ENCODE measurements around the gene WNK4. TPM values are rescaled to one million over a fixed set of nuclear protein-coding genes. Genes with fewer than 3 reads are reported as not detected.

WNK4 gene
- total and polyA plus RNA-seq, 10 of the 15 experiments (the other 5 are each of a cell fraction or from before 2014, with no cell fraction given): 0.06 to 0.29 (median 0.13) TPM; not detected in 5

DNA sequence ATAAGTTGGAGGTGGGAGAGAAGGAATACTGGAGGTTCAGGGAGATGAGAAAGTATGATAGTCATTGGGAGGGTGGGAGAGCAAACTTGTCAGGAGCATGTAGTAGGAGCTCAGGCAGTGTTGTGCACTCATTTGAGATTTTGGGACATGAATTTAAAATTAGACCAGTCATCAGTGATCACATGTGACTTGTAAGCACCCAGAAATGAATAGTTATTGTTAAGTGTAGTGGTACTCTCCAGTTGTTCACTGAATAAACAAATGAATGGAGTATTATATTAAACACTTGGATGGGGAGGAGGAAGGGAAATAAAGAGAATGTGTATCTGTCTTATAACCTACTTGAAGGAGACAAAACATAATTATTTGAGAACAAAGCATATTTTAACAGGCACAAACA is 50.6 kb downstream of the WNK4 start:
- peaks cover 5% of the 10 kb centered on the region; the same call in 1 of the 2 replicates for H3K4me1 ChIP-seq (ENCODE audit: control insufficient read depth, insufficient read depth, low read length)
- H3K9ac ChIP-seq (ENCODE audit: control insufficient read depth, insufficient read depth, low read length): no peak overlapping the region
- no peaks in the 10 kb centered on the region for H4K20me1 ChIP-seq (ENCODE audit: control insufficient read depth, insufficient read depth)
- ChIA-PET POLR2A (interaction anchor here (0.5 kb wide), 2 partner anchors 302 to 477 kb away, joined by 4 to 7 read pairs; no protein-coding TSS in a partner anchor), SMC1A (ENCODE audit: uncharacterized antibody, unreplicated experiment) (no interaction called here), RAD21 (ENCODE audit: unreplicated experiment) (interaction anchor here (1.0 kb wide), 1 partner anchor 167 kb away, joined by 3 read pairs; the partner anchor contains the start of gene RPL27), CTCF (interaction anchor here (1.2 to 6.8 kb wide), 3 partner anchors 9 to 167 kb away, joined by 3 to 81 read pairs (median 5); partner anchors contain the start of genes BECN1 and RPL27)
- TF ChIP-seq, protein P1, sequence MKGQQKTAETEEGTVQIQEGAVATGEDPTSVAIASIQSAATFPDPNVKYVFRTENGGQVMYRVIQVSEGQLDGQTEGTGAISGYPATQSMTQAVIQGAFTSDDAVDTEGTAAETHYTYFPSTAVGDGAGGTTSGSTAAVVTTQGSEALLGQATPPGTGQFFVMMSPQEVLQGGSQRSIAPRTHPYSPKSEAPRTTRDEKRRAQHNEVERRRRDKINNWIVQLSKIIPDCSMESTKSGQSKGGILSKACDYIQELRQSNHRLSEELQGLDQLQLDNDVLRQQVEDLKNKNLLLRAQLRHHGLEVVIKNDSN (IDR thresholded peaks at IDR 0.05; ENCODE audit: borderline replicate concordance, extremely low read length, insufficient read depth, low read depth, low read length): no peak
- no peak for TF ChIP-seq MEF2A (IDR thresholded peaks at IDR 0.05; ENCODE audit: insufficient read depth, low read depth, low read length)
- no peak overlapping the region for H2AFZ ChIP-seq (ENCODE audit: control insufficient read depth, low read depth, low read length)
- H3K9me3 ChIP-seq (replicated peaks; ENCODE audit: control insufficient read depth, insufficient read depth, low read length): no peaks in the 10 kb centered on the region; the same call in 2 of the 3 replicates
- no peak for DNase-seq (ENCODE audit: low read depth, low spot score)
- no peak for FAIRE-seq
- H3K27me3 ChIP-seq (replicated peaks in 1 of 2; ENCODE audit: control insufficient read depth in 2 of 2, insufficient read depth in 2 of 2, low read length in 1 of 2): no peaks in the 10 kb centered on the region
- H3K36me3 ChIP-seq (ENCODE audit: control insufficient read depth in 2 of 2, insufficient read depth in 2 of 2, low read length in 1 of 2): peaks cover 0 to 4% of the 10 kb centered on the region in 2 experiments; a peak in 1 of 4 replicates
- ATAC-seq: no peak
- H3K4me2 ChIP-seq (ENCODE audit: control insufficient read depth, insufficient read depth): no peak overlapping the region
- intact Hi-C loops (cut with micrococcal nuclease; ENCODE audit: unreplicated experiment) (no loop called here), in situ Hi-C loops (cut with MboI) (no loop called here)
- BruUV-seq (replicated peaks): no TSS peak
- H3K4me3 ChIP-seq: no peak overlapping the region
- peaks cover 30% of the 10 kb centered on the region for H3K79me2 ChIP-seq (ENCODE audit: control insufficient read depth, insufficient read depth, low read length)
- no peak overlapping the region for H3K27ac ChIP-seq (ENCODE audit: control insufficient read depth, insufficient read depth)

DNA sequence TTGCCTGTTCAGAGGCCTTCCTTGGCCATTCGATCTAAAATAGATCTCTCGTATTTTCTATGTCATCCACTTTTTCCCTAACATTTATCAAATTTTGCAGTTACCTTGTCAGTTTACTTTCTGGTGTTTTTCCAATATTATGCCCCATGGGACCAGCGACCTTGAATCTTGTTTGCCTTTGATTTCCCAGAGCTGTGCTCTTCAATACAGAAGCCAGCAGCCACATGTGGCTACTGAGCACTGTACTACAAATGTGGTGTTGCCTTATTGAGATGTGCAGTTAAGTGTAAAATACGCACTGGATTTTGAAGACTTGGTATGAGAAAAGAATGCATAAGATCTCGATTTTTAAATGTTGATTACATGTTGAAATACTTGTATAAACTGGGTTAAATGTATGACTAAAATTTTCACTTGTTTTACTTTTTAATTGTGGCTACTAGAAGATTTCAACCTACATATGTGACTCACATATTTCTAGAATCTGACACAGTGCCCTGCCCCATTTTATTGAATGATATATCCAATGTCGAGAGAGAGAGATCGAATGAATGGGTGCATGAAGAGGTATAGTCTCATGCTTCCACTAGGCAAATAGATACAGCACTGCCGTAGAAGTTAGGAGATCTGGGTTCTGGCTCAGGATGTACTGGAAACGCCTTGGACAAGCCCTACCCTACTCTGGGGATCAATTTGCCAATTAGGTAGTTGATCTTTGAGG is 52.0 kb downstream of the WNK4 start:
- Histone ChIP-seq H3K27me3 (replicated peaks in 1 of 2; ENCODE audit: control insufficient read depth in 2 of 2, insufficient read depth in 2 of 2, low read length in 1 of 2) (no peaks in the 10 kb centered on the region), H3K27ac (ENCODE audit: control insufficient read depth, insufficient read depth) (peak overlapping the region; percentile 92), H3K4me2 (ENCODE audit: control insufficient read depth, insufficient read depth) (peak overlapping the region; percentile 82), H3K4me3 (peak overlapping the region; percentile 93), H3K9me3 (replicated peaks; ENCODE audit: control insufficient read depth, insufficient read depth, low read length) (no peaks in the 10 kb centered on the region; the same call in 2 of the 3 replicates), H3K79me2 (ENCODE audit: control insufficient read depth, insufficient read depth, low read length) (peaks cover 30% of the 10 kb centered on the region), H4K20me1 (ENCODE audit: control insufficient read depth, insufficient read depth) (no peaks in the 10 kb centered on the region), H3K9ac (ENCODE audit: control insufficient read depth, insufficient read depth, low read length) (peak overlapping the region; percentile 90), H3K36me3 (ENCODE audit: control insufficient read depth in 2 of 2, insufficient read depth in 2 of 2, low read length in 1 of 2) (peaks cover 0 to 7% of the 10 kb centered on the region in 2 experiments; a peak in 2 of 4 replicates), H3K4me1 (ENCODE audit: control insufficient read depth, insufficient read depth, low read length) (peaks cover 5% of the 10 kb centered on the region; the same call in 1 of the 2 replicates), H2AFZ (ENCODE audit: control insufficient read depth, low read depth, low read length) (peak overlapping the region; percentile 96)
- WGBS (ENCODE audit: insufficient coverage, insufficient replicate concordance, low lambda C conversion rate, missing lambda C conversion rate): 42% methylated on average over 9 of the region's 9 CpGs
- CTCF ChIA-PET: interaction anchor here (0.6 to 6.8 kb wide), 8 partner anchors 10 to 652 kb away, joined by 3 to 81 read pairs (median 3); partner anchors contain the start of genes BECN1, DHX8, PSMC3IP and RPL27
- POLR2A ChIA-PET: interaction anchor here (0.5 to 3.1 kb wide), 3 partner anchors 9 to 166 kb away, joined by 3 to 25 read pairs (median 9); partner anchors contain the start of genes BECN1 and RPL27
- BruUV-seq (replicated peaks): no TSS peak
- peak; percentile 27 for FAIRE-seq
- intact Hi-C loops (cut with micrococcal nuclease; ENCODE audit: unreplicated experiment) (no loop called here), in situ Hi-C loops (cut with MboI) (no loop called here)
- peak; percentile 52 for ATAC-seq
- no peak for DNase-seq (ENCODE audit: low read depth, low spot score)
- SMC1A ChIA-PET (ENCODE audit: uncharacterized antibody, unreplicated experiment): interaction anchor here (1.8 to 3.6 kb wide), 3 partner anchors 9 to 254 kb away, joined by 3 to 14 read pairs (median 10); partner anchors contain the start of genes BECN1 and RPL27
- RAD21 ChIA-PET (ENCODE audit: unreplicated experiment): interaction anchor here (0.7 to 1.8 kb wide), 4 partner anchors 9 to 255 kb away, joined by 3 to 5 read pairs (median 4); partner anchors contain the start of genes BECN1, PSMC3IP and RPL27
- TF ChIP-seq, protein P2, sequence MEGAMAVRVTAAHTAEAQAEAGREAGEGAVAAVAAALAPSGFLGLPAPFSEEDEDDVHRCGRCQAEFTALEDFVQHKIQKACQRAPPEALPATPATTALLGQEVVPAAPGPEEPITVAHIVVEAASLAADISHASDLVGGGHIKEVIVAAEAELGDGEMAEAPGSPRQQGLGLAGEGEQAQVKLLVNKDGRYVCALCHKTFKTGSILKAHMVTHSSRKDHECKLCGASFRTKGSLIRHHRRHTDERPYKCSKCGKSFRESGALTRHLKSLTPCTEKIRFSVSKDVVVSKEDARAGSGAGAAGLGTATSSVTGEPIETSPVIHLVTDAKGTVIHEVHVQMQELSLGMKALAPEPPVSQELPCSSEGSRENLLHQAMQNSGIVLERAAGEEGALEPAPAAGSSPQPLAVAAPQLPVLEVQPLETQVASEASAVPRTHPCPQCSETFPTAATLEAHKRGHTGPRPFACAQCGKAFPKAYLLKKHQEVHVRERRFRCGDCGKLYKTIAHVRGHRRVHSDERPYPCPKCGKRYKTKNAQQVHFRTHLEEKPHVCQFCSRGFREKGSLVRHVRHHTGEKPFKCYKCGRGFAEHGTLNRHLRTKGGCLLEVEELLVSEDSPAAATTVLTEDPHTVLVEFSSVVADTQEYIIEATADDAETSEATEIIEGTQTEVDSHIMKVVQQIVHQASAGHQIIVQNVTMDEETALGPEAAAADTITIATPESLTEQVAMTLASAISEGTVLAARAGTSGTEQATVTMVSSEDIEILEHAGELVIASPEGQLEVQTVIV (IDR thresholded peaks at IDR 0.05; ENCODE audit: borderline replicate concordance, partially characterized antibody): no peak
- TF ChIP-seq, protein P3, sequence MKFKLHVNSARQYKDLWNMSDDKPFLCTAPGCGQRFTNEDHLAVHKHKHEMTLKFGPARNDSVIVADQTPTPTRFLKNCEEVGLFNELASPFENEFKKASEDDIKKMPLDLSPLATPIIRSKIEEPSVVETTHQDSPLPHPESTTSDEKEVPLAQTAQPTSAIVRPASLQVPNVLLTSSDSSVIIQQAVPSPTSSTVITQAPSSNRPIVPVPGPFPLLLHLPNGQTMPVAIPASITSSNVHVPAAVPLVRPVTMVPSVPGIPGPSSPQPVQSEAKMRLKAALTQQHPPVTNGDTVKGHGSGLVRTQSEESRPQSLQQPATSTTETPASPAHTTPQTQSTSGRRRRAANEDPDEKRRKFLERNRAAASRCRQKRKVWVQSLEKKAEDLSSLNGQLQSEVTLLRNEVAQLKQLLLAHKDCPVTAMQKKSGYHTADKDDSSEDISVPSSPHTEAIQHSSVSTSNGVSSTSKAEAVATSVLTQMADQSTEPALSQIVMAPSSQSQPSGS (IDR thresholded peaks at IDR 0.05; ENCODE audit: low read length): no peak
- TF ChIP-seq NFXL1 (IDR thresholded peaks at IDR 0.05; ENCODE audit: borderline replicate concordance) (no peak), ATF7 (IDR thresholded peaks at IDR 0.05; ENCODE audit: low read depth) (no peak), RB1 (IDR thresholded peaks at IDR 0.05; ENCODE audit: borderline replicate concordance) (no peak)

All from GM12878 (cell line).